HCT116 (cell line): Measurements from ENCODE around the gene GNRHR. TPM values are rescaled to one million over a fixed set of nuclear protein-coding genes. Genes with fewer than 3 reads are reported as not detected.

ENCODE experiments used
- ATAC-seq: fragments of 200-7000 bp; cut with Tn5 transposase; 2 replicates; pipeline ENCODE4 v1.9.1; 2020; ENCODE audit warnings: mild to moderate bottlenecking, moderate library complexity
- BruUV-seq: library from RNA; stranded (reverse); fragments of 400-500 nt; replicated peaks from 2 replicates; lab custom pipeline; 2021; lab: Mats Ljungman, UMichigan
- CTCF ChIA-PET: fragments of 300-600 bp; sonication (Branson Sonifier 250); formaldehyde crosslinking; loops from one replicate; lab custom pipeline; 2021; ENCODE audit warnings: antibody characterized with exemption; lab: Charles Lee
- POLR2A ChIA-PET: fragments of 300-600, 350-600 bp; sonication (Branson Sonifier 250); formaldehyde crosslinking; loops from one replicate; lab custom pipeline; 2021; ENCODE audit warnings: antibody characterized with exemption; lab: Charles Lee
- RAD21 ChIA-PET, 2 experiments: fragments of 300-600 bp; sonication (Branson Sonifier 250); formaldehyde crosslinking; loops; one replicate each; lab custom pipeline; 2023; ENCODE audit warnings: low total read pairs in 2 of 2; ENCODE audit not compliant: uncharacterized antibody in 2 of 2, unreplicated experiment in 2 of 2, low non-redundant PET in 1 of 2; lab: Charles Lee
- DNase-seq: peaks from one replicate; pipeline ENCODE4 v3.0.0-alpha.2; 2010; ENCODE audit warnings: low read depth, low spot score
- H2AFZ ChIP-seq: fragments of 200-600 bp; shearing (Covaris generic), sonication (generic); 2 replicates; pipeline ENCODE4 v1.6.1; 2017; ENCODE audit warnings: low read depth, mixed run types, mixed read lengths, antibody characterized with exemption, low read length; ENCODE audit not compliant: poor library complexity, severe bottlenecking
- H3K27ac ChIP-seq: 2 replicates; pipeline ENCODE4 v1.5.1; 2012; ENCODE audit warnings: low read depth, low read length
- H3K27me3 ChIP-seq: fragments of 200-600 bp; sonication (generic); 2 replicates; pipeline ENCODE4 v1.6.1; 2016; ENCODE audit warnings: mixed run types, low read length, mixed read lengths; ENCODE audit not compliant: insufficient read depth
- H3K36me3 ChIP-seq, 2 experiments: fragments of 200-500 bp in 1 of 2; fragments of 200-600 bp in 1 of 2; sonication (Bioruptor generic) in 1 of 2; sonication (generic) in 1 of 2; 2 replicates each; pipeline versions ENCODE4 v1.5.1 to v1.6.1; 2014 to 2016; ENCODE audit warnings: low read length in 2 of 2, inconsistent platforms in 1 of 2, mixed read lengths in 1 of 2, mixed run types in 1 of 2; ENCODE audit not compliant: insufficient read depth in 2 of 2, control insufficient read depth in 1 of 2
- H3K4me1 ChIP-seq, 2 experiments: fragments of 200-600 bp in 1 of 2; sonication (generic) in 1 of 2; 2 replicates each; pipeline versions ENCODE4 v1.5.1 to v1.6.1; 2012 to 2017; ENCODE audit warnings: low read length in 2 of 2, inconsistent platforms in 1 of 2, mild to moderate bottlenecking in 1 of 2, mixed read lengths in 1 of 2, mixed run types in 1 of 2, moderate library complexity in 1 of 2; ENCODE audit not compliant: insufficient read depth in 2 of 2, control insufficient read depth in 1 of 2
- H3K4me2 ChIP-seq: fragments of 200-600 bp; sonication (generic); 2 replicates; pipeline ENCODE4 v1.6.1; 2017; ENCODE audit warnings: mixed run types, low read length, mixed read lengths
- H3K4me3 ChIP-seq, 2 experiments: fragments of 200-600 bp in 1 of 2; sonication (generic) in 1 of 2; replicated peaks in 1 of 2; 2 replicates each; pipeline ENCODE4 v1.5.1; 2011 to 2016; ENCODE audit warnings: low read length in 2 of 2, control low read depth in 1 of 2, low read depth in 1 of 2, mild to moderate bottlenecking in 1 of 2, mixed read lengths in 1 of 2, mixed run types in 1 of 2
- H3K79me2 ChIP-seq: fragments of 200-600 bp; sonication (generic); 2 replicates; pipeline ENCODE4 v1.6.1; 2017; ENCODE audit warnings: mild to moderate bottlenecking, mixed run types, low read length, moderate library complexity, mixed read lengths; ENCODE audit not compliant: insufficient read depth
- H3K9ac ChIP-seq: fragments of 200-600 bp; sonication (generic); 2 replicates; pipeline ENCODE4 v1.6.1; 2016; ENCODE audit warnings: low read length, mixed read lengths
- H3K9me2 ChIP-seq: fragments of 200-600 bp; sonication (generic), shearing (Covaris generic); 2 replicates; pipeline ENCODE4 v1.6.1; 2017; ENCODE audit warnings: mixed run types, mild to moderate bottlenecking, moderate library complexity; ENCODE audit not compliant: insufficient read depth
- H3K9me3 ChIP-seq, 2 experiments: fragments of 200-500 bp in 1 of 2; fragments of 200-600 bp in 1 of 2; sonication (Bioruptor generic) in 1 of 2; sonication (generic) in 1 of 2; 2 replicates each; pipeline ENCODE4 v1.6.1; 2014 to 2017; ENCODE audit warnings: low read length in 2 of 2, mixed read lengths in 2 of 2, inconsistent platforms in 1 of 2, low read depth in 1 of 2, mild to moderate bottlenecking in 1 of 2, mixed run types in 1 of 2, moderate library complexity in 1 of 2; ENCODE audit not compliant: control insufficient read depth in 1 of 2, insufficient read depth in 1 of 2
- H4K20me1 ChIP-seq: fragments of 200-600 bp; sonication (generic), shearing (Covaris generic); 2 replicates; pipeline ENCODE4 v1.6.1; 2017; ENCODE audit warnings: mixed run types, mild to moderate bottlenecking, moderate library complexity; ENCODE audit not compliant: insufficient read depth
- CEBPB ChIP-seq: IDR thresholded peaks from 2 replicates; pipeline ENCODE4 v1.6.1; 2012; ENCODE audit warnings: low read depth
- CTCF ChIP-seq, 3 experiments: fragments of 200-600 bp in 1 of 3; sonication (generic) in 1 of 3; IDR thresholded peaks in 2 of 3; conservative IDR thresholded peaks in 1 of 3; 2 replicates each; pipeline ENCODE4 v1.5.1; 2012 to 2017; ENCODE audit warnings: low read depth in 2 of 3, low read length in 2 of 3, antibody characterized with exemption in 1 of 3, borderline replicate concordance in 1 of 3, control low read depth in 1 of 3, mild to moderate bottlenecking in 1 of 3, mixed read lengths in 1 of 3, mixed run types in 1 of 3, moderate library complexity in 1 of 3; ENCODE audit not compliant: insufficient read depth in 1 of 3
- EGR1 ChIP-seq: IDR thresholded peaks from 2 replicates; pipeline ENCODE4 v1.6.1; 2012; ENCODE audit warnings: low read depth
- ELF1 ChIP-seq: IDR thresholded peaks from 2 replicates; pipeline ENCODE4 v1.6.1; 2012; ENCODE audit warnings: low read depth, borderline replicate concordance
- MAX ChIP-seq: IDR thresholded peaks from 2 replicates; pipeline ENCODE4 v1.6.1; 2012
- SP1 ChIP-seq: IDR thresholded peaks from 2 replicates; pipeline ENCODE4 v1.6.1; 2012; ENCODE audit warnings: low read depth
- TCF7L2 ChIP-seq: IDR thresholded peaks from 2 replicates; pipeline ENCODE4 v1.7.0; 2011; ENCODE audit warnings: borderline replicate concordance, inconsistent platforms; ENCODE audit not compliant: insufficient read depth, insufficient read length; ENCODE audit errors: extremely low read depth
- ZNF274 ChIP-seq: fragments of 200-500 bp; sonication (Bioruptor generic); IDR thresholded peaks from 2 replicates; pipeline ENCODE4 v1.6.1; 2014; ENCODE audit warnings: mild to moderate bottlenecking, low read depth, low read length, inconsistent platforms
- intact Hi-C: fragments of 100-400 bp; cut with micrococcal nuclease; formaldehyde crosslinking; loops from 2 replicates; pipeline ENCODE4 v1.10.0; 2022
- total RNA-seq: library from RNA; stranded (reverse); gene quantifications from one replicate; pipeline ENCODE4 v1.2.1, GENCODE V29; 2021; ENCODE audit not compliant: unreplicated experiment

GNRHR gene
- total RNA-seq, 1 experiment from 2014 or later: not detected

GRCh38 chr4:67750691-67751090 is 3.5 kb downstream of the GNRHR start:
- no peak overlapping the region for H3K27ac ChIP-seq
- POLR2A ChIA-PET: no interaction called here

GRCh38 chr4:67749286-67749685 is 4.9 kb downstream of the GNRHR start:
- no peak for TF ChIP-seq ZNF274
- TF ChIP-seq SP1: no peak
- TF ChIP-seq CTCF (IDR thresholded peaks at IDR 0.05 in 2 of 3, conservative IDR thresholded peaks at IDR 0.05 in 1 of 3; ENCODE audit: borderline replicate concordance in 1 of 3, insufficient read depth in 1 of 3, low read depth in 2 of 3, low read length in 2 of 3): no peak
- no peak for TF ChIP-seq EGR1
- no peak for TF ChIP-seq MAX
- Histone ChIP-seq H3K9ac (no peak overlapping the region), H3K4me2 (no peak overlapping the region), H3K27me3 (no peaks in the 10 kb centered on the region), H3K79me2 (no peaks in the 10 kb centered on the region), H4K20me1 (no peaks in the 10 kb centered on the region), H3K36me3 (no peaks in the 10 kb centered on the region), H3K4me1 (no peaks in the 10 kb centered on the region), H3K9me3 (no peaks in the 10 kb centered on the region), H3K9me2 (no peaks in the 10 kb centered on the region), H3K4me3 (no peak overlapping the region), H2AFZ (no peak overlapping the region), H3K27ac (no peak overlapping the region)
- no peak for DNase-seq
- intact Hi-C loops: loop anchor here (10.0 kb wide), 1 partner anchor 426 kb away; no protein-coding TSS in a partner anchor
- POLR2A ChIA-PET: no interaction called here
- no peak for ATAC-seq
- BruUV-seq: no TSS peak
- CTCF ChIA-PET: interaction anchor here (1.4 kb wide), 1 partner anchor 34 kb away, joined by 4 read pairs; no protein-coding TSS in a partner anchor
- RAD21 ChIA-PET: no interaction called here

More at GRCh38 chr4:67750691-67751090, 3.5 kb downstream of the GNRHR start:
- Histone ChIP-seq H3K4me1 (no peaks in the 10 kb centered on the region), H3K27me3 (no peaks in the 10 kb centered on the region), H3K9me3 (no peaks in the 10 kb centered on the region), H3K4me2 (no peak overlapping the region), H3K79me2 (no peaks in the 10 kb centered on the region), H4K20me1 (no peaks in the 10 kb centered on the region), H3K4me3 (no peak overlapping the region), H3K9ac (no peak overlapping the region), H2AFZ (no peak overlapping the region), H3K36me3 (no peaks in the 10 kb centered on the region), H3K9me2 (no peaks in the 10 kb centered on the region)
- TF ChIP-seq TCF7L2 (no peak), ELF1 (no peak), CEBPB (no peak)
- intact Hi-C loops: no loop called here
- CTCF ChIA-PET: no interaction called here
- DNase-seq: no peak
- RAD21 ChIA-PET: no interaction called here
- no TSS peak for BruUV-seq
- no peak for ATAC-seq
